Keratinocyte (primary cell): ENCODE measurements around the gene ADI1. TPM values are rescaled to one million over a fixed set of nuclear protein-coding genes. Genes with fewer than 3 reads are reported as not detected.

Experiments
- DNase-seq: peaks from one replicate; pipeline ENCODE4 v3.0.0-alpha.2; 2011; ENCODE audit warnings: low read depth, missing footprints, low spot score
- FAIRE-seq: peaks from 2 replicates; lab custom pipeline; 2011; peaks lifted over from hg19 to GRCh38; lab: Jason Lieb, UNC
- H2AFZ ChIP-seq: 2 replicates; pipeline ENCODE4 v1.6.0; 2012; ENCODE audit warnings: low read length, control low read depth, inconsistent platforms; ENCODE audit not compliant: control insufficient read depth
- H3K27ac ChIP-seq: 2 replicates; pipeline ENCODE4 v1.5.1; 2011; ENCODE audit warnings: low read length; ENCODE audit not compliant: control insufficient read depth, insufficient read depth
- H3K27me3 ChIP-seq: 3 replicates; pipeline ENCODE4 v1.6.0; 2011; ENCODE audit warnings: low read length; ENCODE audit not compliant: control insufficient read depth, insufficient read depth; ENCODE audit errors: extremely low read depth
- H3K36me3 ChIP-seq, 2 experiments: 2 replicates in 1 of 2; 3 replicates in 1 of 2; pipeline ENCODE4 v1.5.1; 2011; ENCODE audit warnings: low read length in 2 of 2, mild to moderate bottlenecking in 1 of 2; ENCODE audit not compliant: control insufficient read depth in 2 of 2, insufficient read depth in 2 of 2; ENCODE audit errors: extremely low read depth in 1 of 2
- H3K4me1 ChIP-seq: 3 replicates; pipeline ENCODE4 v1.5.1; 2011; ENCODE audit warnings: low read length; ENCODE audit not compliant: control insufficient read depth, insufficient read depth; ENCODE audit errors: extremely low read depth
- H3K4me2 ChIP-seq: 3 replicates; pipeline ENCODE4 v1.6.0; 2011; ENCODE audit warnings: low read depth, low read length; ENCODE audit not compliant: control insufficient read depth, insufficient read depth; ENCODE audit errors: extremely low read depth
- H3K4me3 ChIP-seq, 3 experiments: fragments of 200-600 bp in 1 of 3; sonication (generic) in 1 of 3; 2 replicates in 2 of 3; 3 replicates in 1 of 3; pipeline ENCODE4 v1.5.1; 2011 to 2016; ENCODE audit warnings: low read length in 3 of 3, mild to moderate bottlenecking in 3 of 3, control low read depth in 2 of 3, inconsistent platforms in 1 of 3, low read depth in 1 of 3, mixed read lengths in 1 of 3, mixed run types in 1 of 3, moderate library complexity in 1 of 3; ENCODE audit not compliant: control insufficient read depth in 2 of 3, insufficient read depth in 2 of 3; ENCODE audit errors: extremely low read depth in 1 of 3
- H3K79me2 ChIP-seq: 2 replicates; pipeline ENCODE4 v1.6.0; 2012; ENCODE audit warnings: low read length; ENCODE audit not compliant: control insufficient read depth, insufficient read depth
- H3K9ac ChIP-seq: 3 replicates; pipeline ENCODE4 v1.6.0; 2011; ENCODE audit warnings: low read length; ENCODE audit not compliant: control insufficient read depth, insufficient read depth; ENCODE audit errors: extremely low read depth
- H3K9me1 ChIP-seq: 3 replicates; pipeline ENCODE4 v1.6.0; 2011; ENCODE audit warnings: low read length; ENCODE audit not compliant: control insufficient read depth, insufficient read depth; ENCODE audit errors: extremely low read depth
- H3K9me3 ChIP-seq: 2 replicates; pipeline ENCODE4 v1.5.1; 2012; ENCODE audit warnings: low read depth, low read length; ENCODE audit not compliant: control insufficient read depth
- H4K20me1 ChIP-seq: 3 replicates; pipeline ENCODE4 v1.6.0; 2011; ENCODE audit warnings: low read length; ENCODE audit not compliant: control insufficient read depth, insufficient read depth; ENCODE audit errors: extremely low read depth
- CTCF ChIP-seq, 3 experiments: IDR thresholded peaks in 1 of 3; conservative IDR thresholded peaks in 1 of 3; optimal IDR thresholded peaks in 1 of 3; 2 replicates in 2 of 3; 3 replicates in 1 of 3; pipeline versions ENCODE3 to v1.5.1; 2011; ENCODE audit warnings: low read length in 3 of 3, mild to moderate bottlenecking in 3 of 3, moderate library complexity in 2 of 3, control low read depth in 1 of 3, inconsistent platforms in 1 of 3; ENCODE audit not compliant: insufficient read depth in 2 of 3; ENCODE audit errors: extremely low read depth in 1 of 3
- EZH2 ChIP-seq: IDR thresholded peaks from one replicate; pipeline ENCODE4 v1.6.1; 2012; ENCODE audit warnings: inconsistent platforms, mild to moderate bottlenecking, low read length, moderate library complexity
- dilution Hi-C: fragments of 300-500 bp; cut with MboI; formaldehyde crosslinking; loops from one replicate; pipeline ENCODE4 v1.7.0; 2020; ENCODE audit warnings: low sequenced_read_pairs; ENCODE audit not compliant: extremely low pct_ligation_motif_present
- polyA plus RNA-seq, 5 experiments: library from polyadenylated mRNA; depleted of rRNA in 3 of 5; stranded (reverse) in 3 of 5; stranded (forward) in 1 of 5; unstranded in 1 of 5; fragments of >200 nt; gene quantifications; 1 replicate in 1 of 5; 2 replicates in 3 of 5; 3 replicates in 1 of 5; pipeline versions ENCODE4 v1.2.1 to v1.2.3, GENCODE V29; 2011 to 2012; ENCODE audit warnings: missing spikeins in 2 of 5, low read depth in 1 of 5, low replicate concordance in 1 of 5

Gene ADI1
- polyA plus RNA-seq, 1 donor (not counting 4 experiments of a cell fraction or from before 2014, with no cell fraction given), result 47.4 TPM

GRCh38 chr2:3470856-3471737, 48.2 kb downstream of the ADI1 start:
- Histone ChIP-seq H3K4me1 (peaks cover 13% of the 10 kb centered on the region), H3K4me2 (no peak overlapping the region), H3K9me3 (no peaks in the 10 kb centered on the region), H3K9me1 (no peaks in the 10 kb centered on the region), H3K36me3 (peaks cover 10 to 22% of the 10 kb centered on the region in 2 experiments), H3K9ac (no peak overlapping the region), H3K27me3 (no peaks in the 10 kb centered on the region), H2AFZ (no peak overlapping the region), H4K20me1 (no peaks in the 10 kb centered on the region), H3K4me3 (no peak overlapping the region), H3K27ac (no peak overlapping the region), H3K79me2 (no peaks in the 10 kb centered on the region)
- FAIRE-seq, result no peak
- dilution Hi-C loops, result no loop called here
- TF ChIP-seq EZH2, result no peak
- TF ChIP-seq CTCF (optimal IDR thresholded peaks at IDR 0.05 in 1 of 3, IDR thresholded peaks at IDR 0.05 in 1 of 3, conservative IDR thresholded peaks at IDR 0.05 in 1 of 3; ENCODE audit: extremely low read depth in 1 of 3, insufficient read depth in 2 of 3, low read length in 3 of 3), result no peak
- no peak for DNase-seq

- Histone ChIP-seq H3K27me3 (no peaks in the 10 kb centered on the region), H3K4me3 (no peak overlapping the region), H4K20me1 (no peaks in the 10 kb centered on the region), H3K9me3 (no peaks in the 10 kb centered on the region), H3K9me1 (no peaks in the 10 kb centered on the region), H3K4me1 (peaks cover 13% of the 10 kb centered on the region), H3K4me2 (peak overlapping the region; percentile 37), H3K9ac (peak overlapping the region; percentile 24), H3K36me3 (peaks cover 8 to 22% of the 10 kb centered on the region in 2 experiments), H2AFZ (peak overlapping the region; percentile 34), H3K79me2 (no peaks in the 10 kb centered on the region), H3K27ac (no peak overlapping the region)
- DNase-seq, result no peak
- dilution Hi-C loops, result no loop called here
- TF ChIP-seq CTCF (optimal IDR thresholded peaks at IDR 0.05 in 1 of 3, IDR thresholded peaks at IDR 0.05 in 1 of 3, conservative IDR thresholded peaks at IDR 0.05 in 1 of 3; ENCODE audit: extremely low read depth in 1 of 3, insufficient read depth in 2 of 3, low read length in 3 of 3) (no peak), EZH2 (no peak)
- FAIRE-seq, result peak; percentile 85
Measured at GRCh38 chr2:3470166-3470651, 49.1 kb downstream of the ADI1 start.
